ENCODE measurements around the gene E2F4. TPM values are rescaled to one million over a fixed set of nuclear protein-coding genes. Genes with fewer than 3 reads are reported as not detected.

E2F4 gene
- total and polyA plus RNA-seq, 2 experiments from 2014 or later: 70.4 to 72.4 TPM

GRCh38 chr16:67238278-67238575, 46.3 kb downstream of the E2F4 start:
- H3K79me2 ChIP-seq: peaks cover 9% of the 10 kb centered on the region
- no peaks in the 10 kb centered on the region for H4K20me1 ChIP-seq (ENCODE audit: insufficient read depth, poor library complexity, severe bottlenecking)
- H2AFZ ChIP-seq: no peak overlapping the region
- H3K9me3 ChIP-seq (ENCODE audit: low read depth): no peaks in the 10 kb centered on the region
- H3K27ac ChIP-seq: no peak overlapping the region
- H3K4me2 ChIP-seq: no peak overlapping the region
- 100% methylated on average over 3 of the region's 3 CpGs for WGBS (ENCODE audit: low lambda C conversion rate, missing lambda C conversion rate)
- H3K4me3 ChIP-seq: no peak overlapping the region
- DNase-seq (ENCODE audit: low spot score): no peak
- no peaks in the 10 kb centered on the region for H3K9me2 ChIP-seq (replicated peaks; ENCODE audit: insufficient read depth)
- no peaks in the 10 kb centered on the region for H3K27me3 ChIP-seq
- H3K4me1 ChIP-seq (ENCODE audit: insufficient read depth): peaks cover 12% of the 10 kb centered on the region
- TF ChIP-seq CTCF (IDR thresholded peaks at IDR 0.05; ENCODE audit: poor library complexity) (no peak), EZH2phosphoT487 (IDR thresholded peaks at IDR 0.05; ENCODE audit: low read depth, severe bottlenecking, unreplicated experiment) (no peak), EZH2 (IDR thresholded peaks at IDR 0.05; ENCODE audit: borderline replicate concordance) (no peak)
- no peaks in the 10 kb centered on the region for H3K36me3 ChIP-seq (replicated peaks; ENCODE audit: insufficient read depth, low read depth)

DNA sequence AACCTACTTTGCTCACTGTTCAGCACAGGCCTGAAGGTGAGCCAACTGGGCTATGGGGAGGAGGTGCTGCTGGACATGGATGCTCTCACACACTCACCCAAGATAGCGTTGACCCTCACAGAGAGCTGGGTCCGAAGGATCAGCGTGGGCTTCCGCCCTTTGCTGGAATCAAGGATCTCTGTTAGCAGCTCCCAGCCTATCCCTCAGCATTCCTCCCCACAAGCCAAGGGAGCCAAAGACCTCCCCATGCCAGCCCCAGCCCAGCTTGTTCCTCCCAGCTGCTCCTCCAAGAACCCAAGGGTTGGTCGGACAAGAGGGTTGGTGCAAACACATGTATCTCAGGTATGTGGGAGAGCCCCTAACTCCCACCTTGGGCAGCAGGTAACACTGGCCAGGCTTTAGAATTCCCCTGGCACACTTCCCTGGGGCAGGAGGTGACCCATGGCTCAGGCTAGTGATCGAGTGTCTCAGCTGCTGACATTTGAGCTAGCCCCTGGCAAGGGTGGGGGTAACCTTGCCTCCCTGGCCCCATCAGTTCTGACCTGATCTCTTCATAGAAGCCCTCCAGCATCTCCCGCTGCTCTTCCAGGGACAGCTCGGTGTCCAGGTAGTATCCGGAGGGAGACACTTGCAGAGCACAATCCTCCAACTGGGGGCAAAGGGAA, 47.0 kb downstream of the E2F4 start:
- H3K36me3 ChIP-seq (replicated peaks; ENCODE audit: insufficient read depth, low read depth): no peaks in the 10 kb centered on the region
- H3K27me3 ChIP-seq: no peaks in the 10 kb centered on the region
- no peaks in the 10 kb centered on the region for H3K9me3 ChIP-seq (ENCODE audit: low read depth)
- TF ChIP-seq CTCF (IDR thresholded peaks at IDR 0.05; ENCODE audit: poor library complexity): no peak
- no peak for TF ChIP-seq EZH2phosphoT487 (IDR thresholded peaks at IDR 0.05; ENCODE audit: low read depth, severe bottlenecking, unreplicated experiment)
- TF ChIP-seq EZH2 (IDR thresholded peaks at IDR 0.05; ENCODE audit: borderline replicate concordance): no peak
- H2AFZ ChIP-seq: no peak overlapping the region
- H3K79me2 ChIP-seq: peaks cover 10% of the 10 kb centered on the region
- H3K4me3 ChIP-seq: no peak overlapping the region
- DNase-seq (ENCODE audit: low spot score): no peak
- no peak overlapping the region for H3K27ac ChIP-seq
- H3K9me2 ChIP-seq (replicated peaks; ENCODE audit: insufficient read depth): no peaks in the 10 kb centered on the region
- H3K4me1 ChIP-seq (ENCODE audit: insufficient read depth): peaks cover 12% of the 10 kb centered on the region
- no peaks in the 10 kb centered on the region for H4K20me1 ChIP-seq (ENCODE audit: insufficient read depth, poor library complexity, severe bottlenecking)
- H3K4me2 ChIP-seq: no peak overlapping the region
- 96% methylated on average over 9 of the region's 9 CpGs for WGBS (ENCODE audit: low lambda C conversion rate, missing lambda C conversion rate)

- Histone ChIP-seq H4K20me1 (ENCODE audit: insufficient read depth, poor library complexity, severe bottlenecking) (no peaks in the 10 kb centered on the region), H3K4me3 (no peak overlapping the region), H3K4me1 (ENCODE audit: insufficient read depth) (peaks cover 19% of the 10 kb centered on the region), H3K27me3 (no peaks in the 10 kb centered on the region), H3K79me2 (peaks cover 16% of the 10 kb centered on the region), H2AFZ (no peak overlapping the region), H3K36me3 (replicated peaks; ENCODE audit: insufficient read depth, low read depth) (no peaks in the 10 kb centered on the region), H3K9me3 (ENCODE audit: low read depth) (no peaks in the 10 kb centered on the region), H3K9me2 (replicated peaks; ENCODE audit: insufficient read depth) (no peaks in the 10 kb centered on the region), H3K4me2 (peak overlapping the region; percentile 11), H3K27ac (peak overlapping the region; percentile 93)
- no peak for TF ChIP-seq EZH2phosphoT487 (IDR thresholded peaks at IDR 0.05; ENCODE audit: low read depth, severe bottlenecking, unreplicated experiment)
- no peak for TF ChIP-seq EZH2 (IDR thresholded peaks at IDR 0.05; ENCODE audit: borderline replicate concordance)
- no peak for TF ChIP-seq CTCF (IDR thresholded peaks at IDR 0.05; ENCODE audit: poor library complexity)
- 91% methylated on average over 4 of the region's 4 CpGs for WGBS (ENCODE audit: low lambda C conversion rate, missing lambda C conversion rate)
- DNase-seq (ENCODE audit: low spot score): no peak
These were observed 48.6 kb downstream of the E2F4 start for GRCh38 chr16:67240506-67240905.
